Keratinocyte (primary cell): ENCODE measurements around the gene RABGGTA. TPM values are rescaled to one million over a fixed set of nuclear protein-coding genes. Genes with fewer than 3 reads are reported as not detected.

Experiments
- DNase-seq: peaks from one replicate; pipeline ENCODE4 v3.0.0-alpha.2; 2011; ENCODE audit warnings: low read depth, missing footprints, low spot score
- FAIRE-seq: peaks from 2 replicates; lab custom pipeline; 2011; peaks lifted over from hg19 to GRCh38; lab: Jason Lieb, UNC
- H2AFZ ChIP-seq: 2 replicates; pipeline ENCODE4 v1.6.0; 2012; ENCODE audit warnings: low read length, control low read depth, inconsistent platforms; ENCODE audit not compliant: control insufficient read depth
- H3K27ac ChIP-seq: 2 replicates; pipeline ENCODE4 v1.5.1; 2011; ENCODE audit warnings: low read length; ENCODE audit not compliant: control insufficient read depth, insufficient read depth
- H3K27me3 ChIP-seq: 3 replicates; pipeline ENCODE4 v1.6.0; 2011; ENCODE audit warnings: low read length; ENCODE audit not compliant: control insufficient read depth, insufficient read depth; ENCODE audit errors: extremely low read depth
- H3K36me3 ChIP-seq, 2 experiments: 2 replicates in 1 of 2; 3 replicates in 1 of 2; pipeline ENCODE4 v1.5.1; 2011; ENCODE audit warnings: low read length in 2 of 2, mild to moderate bottlenecking in 1 of 2; ENCODE audit not compliant: control insufficient read depth in 2 of 2, insufficient read depth in 2 of 2; ENCODE audit errors: extremely low read depth in 1 of 2
- H3K4me1 ChIP-seq: 3 replicates; pipeline ENCODE4 v1.5.1; 2011; ENCODE audit warnings: low read length; ENCODE audit not compliant: control insufficient read depth, insufficient read depth; ENCODE audit errors: extremely low read depth
- H3K4me2 ChIP-seq: 3 replicates; pipeline ENCODE4 v1.6.0; 2011; ENCODE audit warnings: low read depth, low read length; ENCODE audit not compliant: control insufficient read depth, insufficient read depth; ENCODE audit errors: extremely low read depth
- H3K4me3 ChIP-seq, 3 experiments: fragments of 200-600 bp in 1 of 3; sonication (generic) in 1 of 3; 2 replicates in 2 of 3; 3 replicates in 1 of 3; pipeline ENCODE4 v1.5.1; 2011 to 2016; ENCODE audit warnings: low read length in 3 of 3, mild to moderate bottlenecking in 3 of 3, control low read depth in 2 of 3, inconsistent platforms in 1 of 3, low read depth in 1 of 3, mixed read lengths in 1 of 3, mixed run types in 1 of 3, moderate library complexity in 1 of 3; ENCODE audit not compliant: control insufficient read depth in 2 of 3, insufficient read depth in 2 of 3; ENCODE audit errors: extremely low read depth in 1 of 3
- H3K79me2 ChIP-seq: 2 replicates; pipeline ENCODE4 v1.6.0; 2012; ENCODE audit warnings: low read length; ENCODE audit not compliant: control insufficient read depth, insufficient read depth
- H3K9ac ChIP-seq: 3 replicates; pipeline ENCODE4 v1.6.0; 2011; ENCODE audit warnings: low read length; ENCODE audit not compliant: control insufficient read depth, insufficient read depth; ENCODE audit errors: extremely low read depth
- H3K9me1 ChIP-seq: 3 replicates; pipeline ENCODE4 v1.6.0; 2011; ENCODE audit warnings: low read length; ENCODE audit not compliant: control insufficient read depth, insufficient read depth; ENCODE audit errors: extremely low read depth
- H3K9me3 ChIP-seq: 2 replicates; pipeline ENCODE4 v1.5.1; 2012; ENCODE audit warnings: low read depth, low read length; ENCODE audit not compliant: control insufficient read depth
- H4K20me1 ChIP-seq: 3 replicates; pipeline ENCODE4 v1.6.0; 2011; ENCODE audit warnings: low read length; ENCODE audit not compliant: control insufficient read depth, insufficient read depth; ENCODE audit errors: extremely low read depth
- EZH2 ChIP-seq: IDR thresholded peaks from one replicate; pipeline ENCODE4 v1.6.1; 2012; ENCODE audit warnings: inconsistent platforms, mild to moderate bottlenecking, low read length, moderate library complexity
- dilution Hi-C: fragments of 300-500 bp; cut with MboI; formaldehyde crosslinking; loops from one replicate; pipeline ENCODE4 v1.7.0; 2020; ENCODE audit warnings: low sequenced_read_pairs; ENCODE audit not compliant: extremely low pct_ligation_motif_present
- polyA plus RNA-seq, 5 experiments: library from polyadenylated mRNA; depleted of rRNA in 3 of 5; stranded (reverse) in 3 of 5; stranded (forward) in 1 of 5; unstranded in 1 of 5; fragments of >200 nt; gene quantifications; 1 replicate in 1 of 5; 2 replicates in 3 of 5; 3 replicates in 1 of 5; pipeline versions ENCODE4 v1.2.1 to v1.2.3, GENCODE V29; 2011 to 2012; ENCODE audit warnings: missing spikeins in 2 of 5, low read depth in 1 of 5, low replicate concordance in 1 of 5
- TF ChIP-seq, protein P1 (sequence below), 3 experiments: IDR thresholded peaks in 1 of 3; conservative IDR thresholded peaks in 1 of 3; optimal IDR thresholded peaks in 1 of 3; 2 replicates in 2 of 3; 3 replicates in 1 of 3; pipeline versions ENCODE3 to v1.5.1; 2011; ENCODE audit warnings: low read length in 3 of 3, mild to moderate bottlenecking in 3 of 3, moderate library complexity in 2 of 3, control low read depth in 1 of 3, inconsistent platforms in 1 of 3; ENCODE audit not compliant: insufficient read depth in 2 of 3; ENCODE audit errors: extremely low read depth in 1 of 3

The RABGGTA gene
- polyA plus RNA-seq, 1 donor (not counting 4 experiments of a cell fraction or from before 2014, with no cell fraction given) = 29.0 TPM

DNA sequence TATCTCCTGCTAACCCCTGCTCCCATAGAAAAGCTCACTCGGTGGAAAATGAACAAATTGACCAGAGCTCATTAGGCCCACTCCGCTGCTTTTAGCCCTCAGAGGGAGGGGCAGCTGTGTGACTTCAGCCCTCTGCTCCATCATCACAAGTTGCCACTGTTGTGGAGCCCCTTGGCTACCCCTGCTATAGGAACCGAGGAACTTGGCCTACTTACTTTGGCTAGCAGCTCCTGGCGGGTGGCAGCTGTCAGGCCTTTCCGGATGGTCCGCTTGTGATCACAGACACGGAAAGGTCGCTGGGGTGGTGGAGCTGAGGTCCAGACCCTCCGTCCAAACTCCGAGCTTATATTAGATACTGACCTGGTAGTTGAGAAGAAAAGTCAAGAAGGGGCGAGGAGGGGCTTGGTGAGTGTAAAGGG, 35.8 kb upstream of the RABGGTA start:
- Histone ChIP-seq H3K27ac (no peak overlapping the region), H3K4me2 (no peak overlapping the region), H4K20me1 (no peaks in the 10 kb centered on the region), H3K9me3 (no peaks in the 10 kb centered on the region), H2AFZ (no peak overlapping the region), H3K9ac (no peak overlapping the region), H3K9me1 (no peaks in the 10 kb centered on the region), H3K36me3 (peaks cover 45 to 58% of the 10 kb centered on the region in 2 experiments), H3K79me2 (peaks cover 4% of the 10 kb centered on the region), H3K4me1 (peaks cover 39% of the 10 kb centered on the region), H3K4me3 (no peak overlapping the region), H3K27me3 (no peaks in the 10 kb centered on the region)
- DNase-seq (no peak), FAIRE-seq (no peak)
- TF ChIP-seq, protein P1, sequence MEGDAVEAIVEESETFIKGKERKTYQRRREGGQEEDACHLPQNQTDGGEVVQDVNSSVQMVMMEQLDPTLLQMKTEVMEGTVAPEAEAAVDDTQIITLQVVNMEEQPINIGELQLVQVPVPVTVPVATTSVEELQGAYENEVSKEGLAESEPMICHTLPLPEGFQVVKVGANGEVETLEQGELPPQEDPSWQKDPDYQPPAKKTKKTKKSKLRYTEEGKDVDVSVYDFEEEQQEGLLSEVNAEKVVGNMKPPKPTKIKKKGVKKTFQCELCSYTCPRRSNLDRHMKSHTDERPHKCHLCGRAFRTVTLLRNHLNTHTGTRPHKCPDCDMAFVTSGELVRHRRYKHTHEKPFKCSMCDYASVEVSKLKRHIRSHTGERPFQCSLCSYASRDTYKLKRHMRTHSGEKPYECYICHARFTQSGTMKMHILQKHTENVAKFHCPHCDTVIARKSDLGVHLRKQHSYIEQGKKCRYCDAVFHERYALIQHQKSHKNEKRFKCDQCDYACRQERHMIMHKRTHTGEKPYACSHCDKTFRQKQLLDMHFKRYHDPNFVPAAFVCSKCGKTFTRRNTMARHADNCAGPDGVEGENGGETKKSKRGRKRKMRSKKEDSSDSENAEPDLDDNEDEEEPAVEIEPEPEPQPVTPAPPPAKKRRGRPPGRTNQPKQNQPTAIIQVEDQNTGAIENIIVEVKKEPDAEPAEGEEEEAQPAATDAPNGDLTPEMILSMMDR (optimal IDR thresholded peaks at IDR 0.05 in 1 of 3, IDR thresholded peaks at IDR 0.05 in 1 of 3, conservative IDR thresholded peaks at IDR 0.05 in 1 of 3; ENCODE audit: extremely low read depth in 1 of 3, insufficient read depth in 2 of 3, low read length in 3 of 3) = no peak
- dilution Hi-C loops = no loop called here

DNA sequence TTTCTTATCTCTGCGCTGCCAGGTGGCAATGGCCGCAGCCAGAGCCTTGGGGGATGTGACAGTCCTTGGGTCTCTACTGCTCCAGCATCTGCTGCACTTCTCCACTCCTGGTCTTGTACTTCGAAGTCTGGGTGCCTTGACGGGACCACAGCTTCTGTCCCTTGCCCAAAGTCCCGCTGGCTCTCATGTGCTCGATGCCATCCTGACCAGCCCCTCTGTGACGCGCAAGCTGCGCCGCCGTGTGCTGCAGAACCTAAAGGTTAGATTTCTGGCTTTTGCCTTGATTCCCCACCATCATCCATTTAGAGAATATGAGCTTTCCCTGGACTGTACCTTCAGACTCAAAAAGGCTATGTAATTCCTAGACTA, 32.6 kb upstream of the RABGGTA start:
- Histone ChIP-seq H3K9me3 (no peaks in the 10 kb centered on the region), H3K79me2 (peaks cover 24% of the 10 kb centered on the region), H3K4me1 (peaks cover 16% of the 10 kb centered on the region), H3K4me3 (no peak overlapping the region), H3K36me3 (peaks cover 49 to 62% of the 10 kb centered on the region in 2 experiments), H2AFZ (no peak overlapping the region), H3K9ac (no peak overlapping the region), H4K20me1 (no peaks in the 10 kb centered on the region), H3K27ac (no peak overlapping the region), H3K9me1 (no peaks in the 10 kb centered on the region), H3K27me3 (no peaks in the 10 kb centered on the region), H3K4me2 (no peak overlapping the region)
- TF ChIP-seq, protein P1 (optimal IDR thresholded peaks at IDR 0.05 in 1 of 3, IDR thresholded peaks at IDR 0.05 in 1 of 3, conservative IDR thresholded peaks at IDR 0.05 in 1 of 3; ENCODE audit: extremely low read depth in 1 of 3, insufficient read depth in 2 of 3, low read length in 3 of 3) = no peak
- TF ChIP-seq EZH2 = no peak
- dilution Hi-C loops = no loop called here
- DNase-seq (no peak), FAIRE-seq (no peak)
